GM18505 (cell line): Measurements from ENCODE around the gene TATDN2.
A peak's percentile ranks its signal among the peaks of the same experiment; 100 is the strongest.
"Not testable (repeated sequence)": the region's sequence is repeated elsewhere in the genome, so short reads cannot be mapped to it uniquely, and the experiment has no call there.

Source experiments
- ATAC-seq: cut with Tn5 transposase; IDR thresholded peaks from one replicate; pipeline ENCODE4 v1.9.1; 2021; ENCODE audit not compliant: unreplicated experiment
- POLR2A ChIP-seq: IDR thresholded peaks from 4 replicates; pipeline ENCODE4 v1.6.1; 2011; ENCODE audit warnings: borderline replicate concordance; ENCODE audit not compliant: insufficient read depth, insufficient read length; ENCODE audit errors: extremely low read depth

TATDN2 gene

DNA sequence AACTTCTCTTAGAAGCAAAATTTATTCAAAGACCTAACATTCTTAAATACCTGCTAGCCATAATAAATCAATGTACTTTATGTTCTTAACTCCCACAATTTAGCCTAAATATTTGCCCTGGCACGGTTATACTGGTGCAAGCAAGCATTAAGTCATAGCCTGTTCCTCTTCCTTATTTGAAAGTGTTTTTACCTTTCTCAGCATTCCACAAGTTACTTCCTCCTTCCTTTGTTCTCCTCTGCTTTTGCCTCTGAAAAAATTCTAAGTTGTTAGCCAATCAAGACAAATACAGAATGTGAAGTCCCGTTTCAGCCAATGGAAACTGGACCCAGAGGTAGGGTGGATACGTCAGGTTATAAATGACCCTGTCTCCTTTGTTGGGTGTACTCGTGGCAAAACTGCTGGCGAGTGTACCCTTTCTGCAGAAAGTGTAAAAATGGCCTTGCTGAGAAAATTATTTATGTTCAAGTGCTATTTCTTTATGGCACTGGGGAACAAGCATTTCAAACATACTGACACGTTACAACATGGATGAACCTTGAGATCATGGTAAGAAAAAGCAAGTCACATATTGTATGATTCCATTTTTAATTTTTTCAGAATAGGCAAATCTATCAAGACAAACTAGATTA is 3.1 kb upstream of the TATDN2 start:
- ATAC-seq = no peak
- TF ChIP-seq POLR2A = no peak

DNA sequence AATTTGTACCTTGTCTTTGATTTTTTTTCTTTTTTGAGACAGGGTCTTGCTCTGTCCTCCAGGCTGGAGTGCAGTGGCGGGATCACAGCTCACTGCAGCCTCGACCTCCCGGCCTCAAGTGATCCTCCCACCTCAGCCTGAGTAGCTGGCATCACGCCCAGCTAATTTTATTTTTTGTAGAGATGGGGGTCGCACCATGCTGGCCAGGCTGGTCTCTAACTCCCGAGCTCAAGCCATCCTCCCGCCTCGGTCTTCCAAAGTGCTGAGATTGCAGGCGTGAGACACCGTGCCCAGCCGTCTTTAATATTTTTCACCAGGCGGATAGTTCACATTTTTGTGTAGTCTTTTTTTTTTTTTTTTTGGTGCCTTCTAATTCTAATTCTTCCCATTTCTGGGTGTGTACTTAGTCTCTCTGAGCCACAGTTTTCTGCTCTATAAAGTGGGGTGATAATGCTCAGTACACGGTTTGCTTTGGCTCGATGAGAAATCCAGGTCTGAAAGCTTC is 528 bp upstream of the TATDN2 start:
- ATAC-seq = no peak
- no peak for TF ChIP-seq POLR2A

GRCh38 chr3:10248984-10249748 is 907 bp downstream of the TATDN2 start:
- no peak for ATAC-seq
- TF ChIP-seq POLR2A = peak; percentile 25

DNA sequence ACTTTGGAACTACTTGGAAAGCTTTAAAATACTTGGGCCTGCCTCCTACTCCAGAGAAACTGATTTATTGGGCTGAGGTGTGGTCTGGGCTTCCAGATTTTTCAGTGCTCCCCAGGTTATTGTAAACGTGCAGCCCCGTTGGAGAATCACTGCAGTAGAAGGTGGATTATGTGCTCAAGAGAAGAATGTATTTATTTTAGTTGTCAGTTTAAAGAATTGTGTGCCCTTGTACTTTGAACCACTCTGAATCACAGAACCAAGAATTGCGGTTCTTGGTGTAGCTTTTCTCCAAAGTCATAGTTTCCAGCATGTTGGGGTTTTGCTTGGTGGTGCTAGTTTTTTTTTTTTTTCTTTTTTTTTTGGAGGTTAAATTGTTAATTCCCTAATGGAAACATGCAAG is 1.6 kb downstream of the TATDN2 start:
- no peak for TF ChIP-seq POLR2A
- no peak for ATAC-seq

DNA sequence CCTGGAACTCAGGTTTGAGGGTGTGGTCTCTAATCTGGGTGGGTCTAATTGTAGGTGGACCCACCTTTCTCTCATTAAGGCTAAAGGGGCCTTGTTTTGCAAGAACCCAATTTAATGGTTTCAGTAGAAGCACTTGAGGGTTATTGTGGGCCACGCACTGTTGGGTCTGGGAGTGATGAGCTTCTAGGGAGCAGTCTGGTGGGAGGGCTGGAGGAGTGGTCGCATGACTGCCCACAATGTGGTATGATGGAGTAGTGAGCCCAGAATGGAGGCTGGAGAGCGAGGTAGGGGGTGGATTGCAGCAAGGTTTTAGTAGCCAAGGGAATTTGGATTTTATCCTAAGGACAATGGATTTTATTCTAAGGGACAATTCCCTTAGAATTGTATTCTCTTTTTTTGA is 2.7 kb downstream of the TATDN2 start:
- no peak for ATAC-seq
- no peak for TF ChIP-seq POLR2A

GRCh38 chr3:10253731-10254130 is 5.5 kb downstream of the TATDN2 start:
- no peak for TF ChIP-seq POLR2A
- no peak for ATAC-seq

- TF ChIP-seq POLR2A = no peak
- ATAC-seq = no peak
These were observed 7.6 kb downstream of the TATDN2 start for GRCh38 chr3:10255835-10256234.

- no peak for ATAC-seq
These were observed 10.8 kb downstream of the TATDN2 start for GRCh38 chr3:10259036-10259435.

GRCh38 chr3:10259798-10260197 is 11.5 kb downstream of the TATDN2 start:
- no peak for ATAC-seq
- TF ChIP-seq POLR2A = no peak

More at GRCh38 chr3:10259036-10259435, 10.8 kb downstream of the TATDN2 start:
- TF ChIP-seq POLR2A = no peak

DNA sequence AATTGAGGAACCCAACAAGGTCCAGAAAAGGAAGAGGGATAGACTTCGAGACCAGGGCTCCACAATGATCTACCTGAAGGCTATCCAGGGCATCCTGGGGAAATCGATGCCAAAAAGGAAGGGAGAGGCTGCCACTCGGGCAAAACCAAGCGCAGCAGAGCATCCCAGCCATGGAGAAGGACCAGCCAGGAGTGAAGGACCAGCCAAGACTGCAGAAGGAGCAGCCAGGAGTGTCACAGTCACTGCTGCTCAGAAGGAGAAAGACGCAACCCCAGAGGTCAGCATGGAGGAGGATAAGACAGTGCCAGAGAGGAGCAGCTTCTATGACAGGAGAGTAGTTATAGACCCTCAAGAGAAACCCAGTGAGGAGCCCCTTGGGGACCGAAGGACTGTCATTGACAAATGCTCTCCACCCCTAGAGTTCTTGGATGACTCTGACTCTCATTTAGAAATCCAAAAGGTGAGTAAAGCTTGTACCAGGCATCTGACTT is 12.0 kb downstream of the TATDN2 start:
- no peak for TF ChIP-seq POLR2A
- no peak for ATAC-seq

- no peak for ATAC-seq
- no peak for TF ChIP-seq POLR2A
These were observed 13.8 kb downstream of the TATDN2 start for GRCh38 chr3:10262027-10262426.

DNA sequence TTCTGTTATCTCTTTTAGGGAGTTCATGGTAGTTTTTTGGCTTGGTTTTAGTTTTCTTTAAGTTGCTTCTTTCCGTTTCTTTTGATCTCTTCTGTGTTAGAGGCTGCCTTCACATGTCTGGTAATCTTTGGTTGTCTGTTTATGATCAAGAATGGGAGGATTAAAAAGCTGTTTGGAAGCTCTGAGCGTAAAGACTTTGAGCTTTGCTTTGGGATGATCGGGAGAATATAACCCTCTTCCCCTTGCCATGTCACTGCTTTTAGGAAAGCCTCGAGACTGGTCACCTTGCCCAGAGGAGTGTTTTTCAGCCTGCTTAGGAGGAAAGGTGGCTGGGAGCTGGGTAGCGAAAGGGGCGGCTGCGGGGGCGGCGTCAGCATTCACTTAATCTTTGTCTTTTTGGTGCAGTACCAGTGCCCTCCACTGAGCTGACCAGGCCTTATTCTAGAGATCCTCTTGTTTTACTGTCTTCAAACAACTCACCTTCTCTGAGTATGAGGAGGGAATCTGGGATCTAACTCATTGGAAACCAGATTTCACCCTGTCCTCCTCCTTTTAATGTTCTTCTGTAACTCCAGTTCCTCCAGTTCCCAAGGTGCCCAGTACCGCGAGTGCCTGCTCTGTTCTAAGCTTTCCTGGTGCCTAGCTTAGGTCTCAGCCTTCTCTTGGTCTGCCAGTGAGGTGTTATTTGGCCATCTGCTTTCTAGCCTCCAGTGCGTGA is 15.5 kb downstream of the TATDN2 start:
- ATAC-seq = no peak
- TF ChIP-seq POLR2A = no peak

- no peak for ATAC-seq
- TF ChIP-seq POLR2A = no peak
These were observed 17.6 kb downstream of the TATDN2 start for GRCh38 chr3:10265833-10266232.

DNA sequence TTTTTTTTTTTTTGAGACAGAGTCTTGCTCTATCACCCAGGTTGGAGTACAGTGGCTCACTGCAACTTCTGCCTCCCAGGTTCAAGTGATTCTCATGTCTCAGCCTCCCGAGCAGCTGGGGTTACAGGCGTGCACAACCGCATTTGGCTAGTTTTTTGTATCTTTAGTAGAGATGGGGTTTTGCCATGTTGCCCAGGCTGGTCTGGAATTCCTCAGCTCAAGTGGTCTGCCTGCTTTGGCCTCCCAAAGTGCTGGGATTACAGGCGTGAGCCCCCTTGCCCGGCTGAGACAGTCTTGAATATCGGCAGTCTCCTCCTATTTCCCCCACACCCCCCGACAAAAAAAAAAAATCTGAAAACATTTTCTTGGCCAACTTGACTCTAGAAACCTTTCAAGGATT is 18.7 kb downstream of the TATDN2 start:
- not testable (repeated sequence) for ATAC-seq
